ENCODE measurements around the gene ELF4. TPM values are rescaled to one million over a fixed set of nuclear protein-coding genes. Genes with fewer than 3 reads are reported as not detected.

The ELF4 gene
- total and polyA plus RNA-seq, 9 of the 15 experiments (the other 6 are each of a cell fraction or from before 2014, with no cell fraction given) = 5.9 to 55.8 (median 25.2) TPM

GRCh38 chrX:130020661-130021324, 89.5 kb downstream of the ELF4 start:
- intact Hi-C loops (cut with micrococcal nuclease) (no loop called here), in situ Hi-C loops (cut with MboI) (no loop called here)
- H3K9me3 ChIP-seq (replicated peaks; ENCODE audit: control insufficient read depth, insufficient read depth, low read depth, low read length) = no peaks in the 10 kb centered on the region
- TF ChIP-seq KAT2B (IDR thresholded peaks at IDR 0.05; ENCODE audit: low read depth, low read length) = no peak
- TF ChIP-seq PYGO2 (tag; IDR thresholded peaks at IDR 0.05) = no peak
- no peak for TF ChIP-seq MCM7 (IDR thresholded peaks at IDR 0.05)
- TF ChIP-seq ZNF253 (CRISPR knock-in tag; conservative IDR thresholded peaks at IDR 0.05) = no peak
- TF ChIP-seq ID3 (CRISPR knock-in tag; IDR thresholded peaks at IDR 0.05) = no peak
- no peak for TF ChIP-seq ID3 (tag; IDR thresholded peaks at IDR 0.05)
- no peak for TF ChIP-seq NFYB (IDR thresholded peaks at IDR 0.05; ENCODE audit: extremely low read depth, insufficient read length)
- TF ChIP-seq ELF2 (CRISPR knock-in tag; IDR thresholded peaks at IDR 0.05) = no peak
- no peak for TF ChIP-seq IRF1 (CRISPR knock-in tag; IDR thresholded peaks at IDR 0.05; ENCODE audit: borderline replicate concordance)
- TF ChIP-seq KDM4B (IDR thresholded peaks at IDR 0.05; ENCODE audit: borderline replicate concordance in 2 of 2, low read depth in 1 of 2) = no peak
- TF ChIP-seq COPS2 (conservative IDR thresholded peaks at IDR 0.05) = no peak
- TF ChIP-seq SREBF1 (IDR thresholded peaks at IDR 0.05; ENCODE audit: borderline replicate concordance, low read depth, low read length) = no peak
- TF ChIP-seq MTF1 (CRISPR knock-in tag; IDR thresholded peaks at IDR 0.05; ENCODE audit: borderline replicate concordance) = no peak
- no peak for TF ChIP-seq FOXJ2 (tag; IDR thresholded peaks at IDR 0.05)
- no peak for TF ChIP-seq XRCC4 (IDR thresholded peaks at IDR 0.05; ENCODE audit: extremely low read depth, insufficient read depth, insufficient read length)
- TF ChIP-seq NFE2 (IDR thresholded peaks at IDR 0.05; ENCODE audit: low read depth) = no peak
- TF ChIP-seq NR2F6 (CRISPR knock-in tag; IDR thresholded peaks at IDR 0.05) = no peak
- TF ChIP-seq ZNF408 (CRISPR knock-in tag; IDR thresholded peaks at IDR 0.05; ENCODE audit: low read depth) = no peak
- peaks cover 4% of the 10 kb centered on the region for H3K9me1 ChIP-seq (ENCODE audit: control insufficient read depth, insufficient read depth, low read length)
- H3K9ac ChIP-seq (ENCODE audit: insufficient read depth in 1 of 2, low read depth in 2 of 2, low read length in 2 of 2) = no peak overlapping the region
- peaks cover 7% of the 10 kb centered on the region for H4K20me1 ChIP-seq (replicated peaks; ENCODE audit: control insufficient read depth, insufficient read depth, low read length)
- no peak overlapping the region for H2AFZ ChIP-seq (ENCODE audit: low read depth, low read length)
- H3K27ac ChIP-seq (ENCODE audit: extremely low read depth, low read depth, low read length) = no peak overlapping the region
- POLR2A ChIA-PET = no interaction called here
- H3K4me3 ChIP-seq = no peak overlapping the region
- peaks cover 7 to 10% of the 10 kb centered on the region in 2 experiments; a peak in 4 of 5 replicates for H3K4me1 ChIP-seq (replicated peaks in 1 of 2; ENCODE audit: control insufficient read depth in 2 of 2, insufficient read depth in 2 of 2, low read length in 2 of 2)
- CTCF ChIA-PET (ENCODE audit: low intra/inter-chr PET ratio) = no interaction called here
- H3K27me3 ChIP-seq (ENCODE audit: control insufficient read depth in 2 of 2, insufficient read depth in 2 of 2, low read length in 2 of 2) = no peaks in the 10 kb centered on the region
- BruUV-seq (replicated peaks) = no TSS peak
- FAIRE-seq (no peak), ATAC-seq (no peak), DNase-seq (ENCODE audit: extremely low read depth in 1 of 4, low spot score in 3 of 4) (no peak)
- WGBS (ENCODE audit: insufficient coverage, low coverage, missing lambda C conversion rate) = 83% methylated on average over 3 of the region's 15 CpGs
- peaks cover 26% of the 10 kb centered on the region for H3K79me2 ChIP-seq (ENCODE audit: control insufficient read depth, insufficient read depth, low read length)
- peaks cover 88% of the 10 kb centered on the region for H3K36me3 ChIP-seq (ENCODE audit: control insufficient read depth, insufficient read depth, low read length)
- no peak overlapping the region for H3K4me2 ChIP-seq (ENCODE audit: insufficient read depth, low read length)

Measured in K562 (cell line).